Activated B cell treated with CpG ODN at 0.5 μM for 24 hours (primary cell): ENCODE results near the gene G6PD. TPM values are rescaled to one million over a fixed set of nuclear protein-coding genes. Genes with fewer than 3 reads are reported as not detected.

ENCODE experiments used
- ATAC-seq: fragments of 200-7000 bp; cut with Tn5 transposase; one replicate; pipeline ENCODE4 v1.10.0; 2021; ENCODE audit warnings: low read depth, mild to moderate bottlenecking, moderate library complexity
- CTCF ChIA-PET: fragments of 350-600 bp; sonication (Branson Sonifier 250); formaldehyde crosslinking; loops from one replicate; lab custom pipeline; 2021; ENCODE audit warnings: antibody characterized with exemption; lab: Charles Lee
- POLR2A ChIA-PET: fragments of 350-600 bp; sonication (Branson Sonifier 250); formaldehyde crosslinking; loops from one replicate; lab custom pipeline; 2021; ENCODE audit warnings: antibody characterized with exemption; lab: Charles Lee
- DNase-seq: peaks from one replicate; pipeline ENCODE4 v3.0.0; 2022
- H3K27ac Mint-ChIP-seq: one replicate; pipeline ENCODE4 v1.8.0; 2020; ENCODE audit warnings: mixed read lengths
- H3K27me3 Mint-ChIP-seq: one replicate; pipeline ENCODE4 v1.8.0; 2021; ENCODE audit warnings: mixed read lengths
- H3K36me3 Mint-ChIP-seq: one replicate; pipeline ENCODE4 v1.8.0; 2021; ENCODE audit warnings: low read depth, mixed read lengths
- H3K4me1 Mint-ChIP-seq: one replicate; pipeline ENCODE4 v1.8.0; 2021; ENCODE audit warnings: mixed read lengths
- H3K4me3 Mint-ChIP-seq: one replicate; pipeline ENCODE4 v1.8.0; 2020; ENCODE audit warnings: mild to moderate bottlenecking, mixed read lengths
- H3K9me3 Mint-ChIP-seq: one replicate; pipeline ENCODE4 v1.8.0; 2020; ENCODE audit warnings: mixed read lengths
- intact Hi-C: fragments of 100-400 bp; cut with micrococcal nuclease; formaldehyde crosslinking; loops from one replicate; pipeline ENCODE4 v1.15.1; 2024
- total RNA-seq: library from RNA; stranded (reverse); gene quantifications from 2 replicates; pipeline ENCODE4 v1.2.3, GENCODE V29; 2022
- TF ChIP-seq, protein P1 (sequence below): fragments of 200-600 bp; IDR thresholded peaks from one replicate; pipeline ENCODE4 v1.8.0; 2022; ENCODE audit warnings: antibody characterized with exemption, mild to moderate bottlenecking

G6PD gene
- total RNA-seq, 1 donor from 2014 or later: 84.6 TPM

DNA sequence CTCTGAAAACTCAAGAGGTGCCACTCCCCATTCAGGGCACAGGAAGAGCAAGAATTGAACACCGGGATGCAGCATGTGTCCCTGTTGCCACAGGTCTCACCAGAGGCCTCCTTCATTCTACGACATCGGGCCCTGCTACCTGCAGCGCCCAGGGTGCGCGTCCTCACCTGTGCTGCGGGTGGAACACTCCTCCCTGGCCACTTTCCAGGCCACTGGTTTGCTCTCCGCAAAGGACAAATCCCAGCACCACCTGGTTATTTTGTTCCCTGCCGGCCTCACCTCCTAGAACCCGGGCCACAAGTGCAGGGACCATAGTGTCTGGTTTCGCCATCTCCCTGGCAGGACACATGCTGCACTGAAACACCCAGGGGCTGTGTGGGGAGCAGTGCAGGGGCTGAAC is 16.4 kb downstream of the G6PD start:
- intact Hi-C loops: loop anchor here (5.0 kb wide), 1 partner anchor 133 kb away; the partner anchor contains the start of gene RPL10
- peaks cover 17% of the 10 kb centered on the region for H3K4me1 Mint-ChIP-seq

DNA sequence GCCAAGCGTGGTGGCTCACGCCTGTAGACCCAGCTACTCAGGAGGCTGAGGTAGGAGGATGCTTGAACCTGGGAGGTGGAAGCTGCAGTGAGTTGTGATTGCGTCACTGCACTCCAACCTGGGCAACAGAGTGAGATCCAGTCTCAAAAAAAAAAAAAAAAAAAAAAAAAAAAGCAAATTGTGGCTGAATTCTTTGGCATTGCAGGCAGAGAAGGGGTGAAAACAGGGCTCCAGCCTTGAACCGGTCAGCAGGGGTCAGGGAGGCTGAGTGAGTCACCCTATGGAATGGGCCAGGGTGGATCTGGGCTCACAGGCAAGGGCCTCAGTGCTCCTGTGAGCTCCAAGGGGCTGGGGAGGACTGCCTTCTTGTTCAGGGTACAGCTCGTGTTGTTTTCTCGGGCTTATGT is 17.4 kb downstream of the G6PD start:
- Mint-ChIP-seq H3K27me3 (no peaks in the 10 kb centered on the region), H3K27ac (no peak overlapping the region), H3K36me3 (peaks cover 19% of the 10 kb centered on the region), H3K4me3 (no peak overlapping the region), H3K4me1 (peaks cover 14% of the 10 kb centered on the region), H3K9me3 (no peaks in the 10 kb centered on the region)
- ATAC-seq: no peak
- TF ChIP-seq, protein P1, sequence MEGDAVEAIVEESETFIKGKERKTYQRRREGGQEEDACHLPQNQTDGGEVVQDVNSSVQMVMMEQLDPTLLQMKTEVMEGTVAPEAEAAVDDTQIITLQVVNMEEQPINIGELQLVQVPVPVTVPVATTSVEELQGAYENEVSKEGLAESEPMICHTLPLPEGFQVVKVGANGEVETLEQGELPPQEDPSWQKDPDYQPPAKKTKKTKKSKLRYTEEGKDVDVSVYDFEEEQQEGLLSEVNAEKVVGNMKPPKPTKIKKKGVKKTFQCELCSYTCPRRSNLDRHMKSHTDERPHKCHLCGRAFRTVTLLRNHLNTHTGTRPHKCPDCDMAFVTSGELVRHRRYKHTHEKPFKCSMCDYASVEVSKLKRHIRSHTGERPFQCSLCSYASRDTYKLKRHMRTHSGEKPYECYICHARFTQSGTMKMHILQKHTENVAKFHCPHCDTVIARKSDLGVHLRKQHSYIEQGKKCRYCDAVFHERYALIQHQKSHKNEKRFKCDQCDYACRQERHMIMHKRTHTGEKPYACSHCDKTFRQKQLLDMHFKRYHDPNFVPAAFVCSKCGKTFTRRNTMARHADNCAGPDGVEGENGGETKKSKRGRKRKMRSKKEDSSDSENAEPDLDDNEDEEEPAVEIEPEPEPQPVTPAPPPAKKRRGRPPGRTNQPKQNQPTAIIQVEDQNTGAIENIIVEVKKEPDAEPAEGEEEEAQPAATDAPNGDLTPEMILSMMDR: no peak
- CTCF ChIA-PET: no interaction called here
- no peak for DNase-seq
- POLR2A ChIA-PET: no interaction called here
- intact Hi-C loops: no loop called here

More for the DNA sequence above, 16.4 kb downstream of the G6PD start:
- ChIA-PET POLR2A (no interaction called here), CTCF (no interaction called here)
- Mint-ChIP-seq H3K36me3 (peaks cover 27% of the 10 kb centered on the region), H3K27me3 (no peaks in the 10 kb centered on the region), H3K4me3 (no peak overlapping the region), H3K9me3 (no peaks in the 10 kb centered on the region), H3K27ac (no peak overlapping the region)
- no peak for ATAC-seq
- TF ChIP-seq, protein P1: no peak
- no peak for DNase-seq

DNA sequence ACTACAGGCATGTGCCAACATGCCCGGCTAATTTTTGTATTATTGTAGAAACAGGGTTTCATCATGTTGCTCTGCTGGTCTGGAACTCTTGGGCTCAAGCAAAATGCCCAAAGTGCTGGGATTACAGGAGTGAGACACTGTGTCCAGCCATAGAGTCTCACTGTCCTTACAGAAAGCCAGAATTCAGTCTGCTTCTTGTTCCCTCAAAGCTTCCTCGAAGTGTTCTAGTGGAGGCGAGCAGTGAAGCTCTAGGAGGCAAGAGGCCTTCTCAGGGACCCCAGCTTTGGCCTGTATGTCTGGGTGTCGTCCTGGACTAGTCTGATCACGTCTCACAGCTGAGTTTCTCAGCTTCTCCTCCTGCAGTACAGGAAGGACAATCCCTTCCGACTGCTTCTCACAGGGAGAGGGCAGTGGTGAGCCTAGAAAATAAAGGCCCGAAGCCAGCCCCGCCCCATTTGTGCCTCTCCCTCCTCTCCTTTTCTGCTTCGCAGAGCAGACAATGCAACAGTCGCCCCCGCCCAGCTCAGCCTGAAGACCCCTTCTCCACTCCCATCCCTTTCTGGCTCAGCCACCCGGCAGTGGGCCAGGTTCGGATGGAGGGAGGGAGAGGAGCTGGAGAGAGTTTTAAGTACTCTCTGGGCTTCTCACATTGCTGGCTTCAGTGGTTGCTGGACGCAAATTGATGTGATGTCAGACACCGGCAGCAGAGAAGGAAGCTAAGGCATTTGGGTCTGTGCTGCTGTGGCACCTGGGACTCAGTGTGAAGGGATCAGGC is 19.6 kb downstream of the G6PD start:
- TF ChIP-seq, protein P1: no peak
- ChIA-PET POLR2A (interaction anchor here (0.7 to 2.3 kb wide), 17 partner anchors 11 to 556 kb away, joined by 3 to 19 read pairs (median 4); partner anchors contain the start of genes ATP6AP1, EMD, FAM3A and FLNA), CTCF (interaction anchor here (0.6 to 1.5 kb wide), 8 partner anchors 8 to 398 kb away, joined by 3 to 10 read pairs (median 4); no protein-coding TSS in a partner anchor)
- peaks cover 6% of the 10 kb centered on the region for H3K36me3 Mint-ChIP-seq
- H3K4me3 Mint-ChIP-seq: peak overlapping the region; percentile 68
- H3K27me3 Mint-ChIP-seq: no peaks in the 10 kb centered on the region
- intact Hi-C loops: loop anchor here (1.0 kb wide), 1 partner anchor 48 kb away; the partner anchor contains the start of gene LAGE3
- DNase-seq (peak; percentile 44), ATAC-seq (peak; percentile 90)
- peak overlapping the region; percentile 76 for H3K27ac Mint-ChIP-seq
- peaks cover 14% of the 10 kb centered on the region for H3K4me1 Mint-ChIP-seq
- H3K9me3 Mint-ChIP-seq: no peaks in the 10 kb centered on the region

DNA sequence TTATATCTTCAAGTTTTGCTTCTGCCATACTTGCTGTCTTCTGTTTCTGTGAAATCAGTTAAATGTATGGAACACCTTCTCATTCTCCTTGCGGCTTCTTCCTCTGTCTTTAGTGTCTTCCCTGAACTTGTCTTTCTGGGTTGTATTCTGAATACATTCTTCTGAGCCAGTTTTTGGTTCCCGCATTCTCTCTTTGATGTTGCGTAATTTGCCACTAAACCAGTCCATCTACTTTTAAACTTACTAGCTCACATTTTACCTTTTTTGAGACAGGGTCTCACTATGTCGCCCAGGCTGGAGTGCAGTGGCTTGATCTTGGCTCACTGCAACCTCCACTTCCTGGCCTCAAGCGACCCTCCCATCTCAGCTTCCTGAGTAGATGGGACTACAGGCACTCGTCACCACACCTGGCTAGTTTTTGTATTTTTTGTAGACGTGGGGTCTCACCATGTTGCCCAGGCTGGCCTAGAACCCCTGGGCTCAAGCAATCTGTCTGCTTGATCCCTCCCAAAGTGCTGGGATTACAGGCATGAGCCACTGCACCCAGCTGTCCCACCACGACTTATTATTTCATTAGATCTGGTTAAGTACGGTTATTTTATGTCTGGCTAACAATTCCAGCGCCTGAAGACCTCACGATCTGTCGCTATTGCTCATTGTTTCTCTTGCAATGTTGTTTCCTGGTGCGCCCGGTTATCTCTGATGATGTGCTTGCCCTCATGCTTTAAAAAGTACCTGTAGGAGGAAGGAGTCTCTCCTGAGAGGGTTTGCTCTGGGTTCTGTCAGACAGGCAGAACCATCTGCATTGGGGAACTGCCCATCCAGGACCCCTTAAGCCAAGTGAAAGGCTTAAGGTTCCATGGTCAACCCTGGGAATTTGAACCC is 20.8 kb downstream of the G6PD start:
- ATAC-seq (no peak), DNase-seq (no peak)
- Mint-ChIP-seq H3K4me3 (no peak overlapping the region), H3K27me3 (no peaks in the 10 kb centered on the region), H3K9me3 (no peaks in the 10 kb centered on the region), H3K36me3 (peaks cover under 1% of the 10 kb centered on the region), H3K4me1 (peaks cover 14% of the 10 kb centered on the region), H3K27ac (no peak overlapping the region)
- ChIA-PET POLR2A (interaction anchor here (0.5 to 2.3 kb wide), 5 partner anchors 10 to 127 kb away, joined by 3 to 19 read pairs (median 7); partner anchors contain the start of genes FAM3A and RPL10), CTCF (interaction anchor here (1.5 kb wide), 1 partner anchor 9 kb away, joined by 4 read pairs; no protein-coding TSS in a partner anchor)
- intact Hi-C loops: no loop called here
- TF ChIP-seq, protein P1: no peak
